GM19043 (cell line): ENCODE measurements around the gene ARHGAP5.

ENCODE experiments used
- ATAC-seq: cut with Tn5 transposase; IDR thresholded peaks from one replicate; pipeline ENCODE4 v1.9.1; 2021; ENCODE audit warnings: low read depth; ENCODE audit not compliant: unreplicated experiment

Gene ARHGAP5, protein sequence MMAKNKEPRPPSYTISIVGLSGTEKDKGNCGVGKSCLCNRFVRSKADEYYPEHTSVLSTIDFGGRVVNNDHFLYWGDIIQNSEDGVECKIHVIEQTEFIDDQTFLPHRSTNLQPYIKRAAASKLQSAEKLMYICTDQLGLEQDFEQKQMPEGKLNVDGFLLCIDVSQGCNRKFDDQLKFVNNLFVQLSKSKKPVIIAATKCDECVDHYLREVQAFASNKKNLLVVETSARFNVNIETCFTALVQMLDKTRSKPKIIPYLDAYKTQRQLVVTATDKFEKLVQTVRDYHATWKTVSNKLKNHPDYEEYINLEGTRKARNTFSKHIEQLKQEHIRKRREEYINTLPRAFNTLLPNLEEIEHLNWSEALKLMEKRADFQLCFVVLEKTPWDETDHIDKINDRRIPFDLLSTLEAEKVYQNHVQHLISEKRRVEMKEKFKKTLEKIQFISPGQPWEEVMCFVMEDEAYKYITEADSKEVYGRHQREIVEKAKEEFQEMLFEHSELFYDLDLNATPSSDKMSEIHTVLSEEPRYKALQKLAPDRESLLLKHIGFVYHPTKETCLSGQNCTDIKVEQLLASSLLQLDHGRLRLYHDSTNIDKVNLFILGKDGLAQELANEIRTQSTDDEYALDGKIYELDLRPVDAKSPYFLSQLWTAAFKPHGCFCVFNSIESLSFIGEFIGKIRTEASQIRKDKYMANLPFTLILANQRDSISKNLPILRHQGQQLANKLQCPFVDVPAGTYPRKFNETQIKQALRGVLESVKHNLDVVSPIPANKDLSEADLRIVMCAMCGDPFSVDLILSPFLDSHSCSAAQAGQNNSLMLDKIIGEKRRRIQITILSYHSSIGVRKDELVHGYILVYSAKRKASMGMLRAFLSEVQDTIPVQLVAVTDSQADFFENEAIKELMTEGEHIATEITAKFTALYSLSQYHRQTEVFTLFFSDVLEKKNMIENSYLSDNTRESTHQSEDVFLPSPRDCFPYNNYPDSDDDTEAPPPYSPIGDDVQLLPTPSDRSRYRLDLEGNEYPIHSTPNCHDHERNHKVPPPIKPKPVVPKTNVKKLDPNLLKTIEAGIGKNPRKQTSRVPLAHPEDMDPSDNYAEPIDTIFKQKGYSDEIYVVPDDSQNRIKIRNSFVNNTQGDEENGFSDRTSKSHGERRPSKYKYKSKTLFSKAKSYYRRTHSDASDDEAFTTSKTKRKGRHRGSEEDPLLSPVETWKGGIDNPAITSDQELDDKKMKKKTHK (N-terminal part only)

DNA sequence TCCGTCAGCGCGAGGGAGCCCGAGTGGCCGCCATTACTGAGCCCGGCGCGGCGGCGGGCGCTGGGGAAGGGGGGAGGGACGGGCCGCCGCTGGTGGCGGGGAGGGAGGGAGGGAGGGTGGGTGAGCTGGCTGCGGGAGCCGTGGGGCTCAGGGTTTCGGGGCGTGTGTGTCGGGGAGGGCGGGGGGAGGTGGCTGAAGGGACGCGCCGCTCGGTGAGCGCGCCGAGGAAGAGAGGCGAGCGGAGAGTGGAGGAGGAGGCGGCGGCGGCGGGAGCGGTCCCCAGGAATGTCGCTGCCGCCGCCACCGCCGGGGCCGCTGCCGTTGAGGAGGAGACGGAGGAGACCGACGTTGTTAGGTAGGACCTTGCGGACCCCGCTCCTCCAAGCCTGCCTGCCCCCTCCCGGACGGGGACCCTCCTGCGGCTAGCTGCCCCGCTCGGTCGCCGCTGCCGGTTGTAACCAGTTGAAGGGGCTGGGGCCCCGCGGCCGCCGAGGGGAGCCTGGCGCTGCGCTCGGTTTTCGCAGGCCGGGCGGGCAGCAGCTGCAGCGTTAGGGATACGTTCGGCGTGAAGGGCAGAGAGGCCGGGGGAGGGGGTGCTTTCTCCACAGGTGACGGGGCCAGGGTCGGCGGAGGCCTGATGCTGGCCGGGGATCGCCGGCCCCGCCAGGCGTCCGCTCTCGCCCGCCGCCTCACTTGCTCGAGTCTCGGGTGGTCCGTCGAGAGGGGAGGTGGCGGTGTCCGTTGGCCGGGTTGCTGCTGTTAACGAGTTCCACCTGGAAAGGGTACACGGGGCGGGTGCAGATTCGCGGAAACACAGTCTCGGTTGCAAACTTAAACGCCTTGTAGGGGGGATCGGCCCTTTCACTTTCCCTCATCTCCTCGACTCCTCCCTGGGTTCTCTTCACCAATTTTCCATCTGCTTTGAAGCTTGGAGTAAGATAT lies at the start of gene ARHGAP5:
ARHGAP5 (plus strand) TSS at position 224 of the 942 bp plus-strand sequence. CDS start 13,366 bp downstream, outside the sequence.
- ATAC-seq, result peak; percentile 29

DNA sequence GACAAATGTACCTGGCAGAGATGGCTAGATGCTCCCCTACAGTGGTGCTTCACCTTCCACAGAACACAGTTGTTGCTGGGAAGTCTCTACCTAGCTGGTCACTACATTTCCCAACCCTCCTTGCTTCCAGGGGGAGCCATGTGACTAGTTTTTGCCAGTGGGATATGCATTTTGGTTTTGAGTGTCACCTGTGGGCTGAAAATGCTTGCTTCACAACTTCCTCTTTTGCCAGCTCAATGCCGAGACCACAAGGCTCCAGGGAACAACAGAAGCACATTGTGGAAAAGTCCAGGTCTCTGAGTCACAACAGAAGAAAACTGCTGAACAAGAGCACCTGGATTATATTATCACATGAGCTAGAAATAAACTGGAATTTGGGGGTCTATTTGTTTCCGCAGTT lies 48.5 kb upstream of the ARHGAP5 start:
- ATAC-seq, result no peak

DNA sequence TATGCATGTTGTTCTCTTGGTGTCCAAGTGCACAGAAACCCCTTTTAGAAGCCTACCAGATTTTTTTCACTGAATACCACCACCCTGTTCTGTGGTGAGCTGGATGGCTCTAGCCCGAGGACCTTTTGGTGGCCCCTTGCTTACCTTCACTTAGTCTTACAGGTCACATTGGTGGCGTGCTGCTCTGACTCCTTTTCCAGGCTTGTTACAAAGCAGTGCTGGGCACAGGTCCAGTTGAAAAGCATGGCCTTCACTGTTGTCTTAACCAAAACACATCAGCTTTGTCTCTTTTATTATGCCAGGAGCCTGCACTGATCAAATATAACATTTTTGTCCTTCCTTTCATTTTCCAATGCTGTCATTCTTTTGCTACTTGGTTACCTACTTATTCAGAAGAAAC lies 43.6 kb upstream of the ARHGAP5 start:
- ATAC-seq, result no peak

DNA sequence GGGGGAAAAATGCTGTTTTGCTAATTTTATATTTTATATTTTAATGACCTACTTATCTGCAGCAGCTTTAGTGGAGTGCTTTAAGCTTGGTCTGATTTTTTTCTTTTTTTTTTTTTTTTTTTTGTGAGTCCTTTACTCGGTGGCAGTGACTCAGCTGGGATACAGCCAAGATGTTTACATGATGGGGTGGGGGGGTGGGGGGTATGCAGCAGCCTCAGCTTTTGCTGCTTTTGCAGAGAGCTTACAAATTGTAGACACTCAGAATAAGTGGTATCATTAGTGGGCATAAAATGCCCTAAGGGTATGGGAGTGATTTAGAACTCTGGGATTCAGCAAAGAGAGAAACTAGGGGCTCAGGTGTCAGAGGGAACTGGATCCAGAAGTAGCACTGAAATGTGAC lies 38.2 kb upstream of the ARHGAP5 start:
- ATAC-seq, result no peak

DNA sequence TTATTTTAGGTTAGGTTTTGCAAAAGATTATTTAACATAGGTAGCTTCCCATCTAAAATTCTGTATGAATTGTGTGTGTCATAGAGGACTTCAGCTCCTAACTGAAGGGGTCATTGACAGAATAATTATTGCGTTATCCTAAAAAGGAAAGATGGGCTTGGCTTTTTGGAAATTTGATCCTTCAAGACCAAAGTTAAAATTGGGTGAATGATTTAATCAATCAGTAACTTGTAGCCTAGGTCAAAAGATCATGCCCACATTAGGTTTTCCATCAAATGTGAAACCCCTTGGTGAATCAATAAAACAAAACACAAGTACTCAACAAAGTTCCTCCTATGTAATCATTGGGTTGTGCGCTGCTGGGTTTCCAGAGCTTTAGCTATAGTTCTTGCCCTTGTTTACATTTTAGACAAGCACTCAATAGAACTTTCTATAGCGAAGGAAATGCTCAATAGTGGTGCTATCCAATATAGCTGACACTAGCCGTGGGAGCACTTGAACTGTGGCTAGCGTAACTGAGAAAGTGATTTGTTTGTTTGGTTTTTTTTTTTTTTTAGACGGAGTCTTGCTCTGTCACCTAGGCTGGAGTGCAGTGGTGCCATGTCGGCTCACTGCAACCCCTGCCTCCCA lies 37.6 kb upstream of the ARHGAP5 start:
- no peak for ATAC-seq

DNA sequence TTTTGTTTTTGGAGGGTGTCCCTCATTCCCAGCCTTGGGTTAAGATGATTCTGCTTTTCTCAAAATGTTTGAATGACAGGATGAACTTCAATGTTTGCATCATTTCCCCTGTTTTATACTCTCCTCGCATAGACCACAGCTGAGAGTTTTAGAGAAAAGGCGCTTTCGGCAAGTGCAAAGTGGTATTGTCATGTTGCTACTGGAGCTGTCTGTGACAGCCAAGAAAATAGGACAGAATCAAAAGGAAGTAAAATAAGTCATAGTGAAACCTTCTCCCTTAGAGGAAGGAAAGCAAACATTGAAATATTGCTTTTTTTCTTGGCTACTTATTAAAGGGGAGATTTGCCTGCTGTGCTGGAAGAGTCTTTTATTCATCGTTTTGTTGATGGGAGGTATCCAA lies 33.5 kb upstream of the ARHGAP5 start:
- no peak for ATAC-seq

DNA sequence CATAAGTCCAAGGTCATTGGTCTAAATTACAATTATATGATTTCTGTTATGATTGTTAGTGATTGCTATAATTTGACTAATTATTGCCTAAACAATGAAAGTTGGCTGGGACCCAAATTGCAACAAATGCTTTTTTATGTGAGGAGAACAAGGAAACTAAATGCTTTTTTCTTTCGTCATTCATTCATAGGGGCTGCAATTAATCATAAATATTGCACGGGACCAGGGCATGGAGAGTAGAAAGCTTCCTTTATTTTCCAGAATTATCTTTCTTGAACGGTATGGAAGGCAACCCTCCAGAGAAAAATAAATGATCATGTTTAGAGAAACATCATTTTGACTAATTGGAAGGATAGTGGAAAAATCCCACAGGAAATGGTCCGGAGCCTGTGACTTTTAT lies 32.6 kb upstream of the ARHGAP5 start:
- no peak for ATAC-seq

DNA sequence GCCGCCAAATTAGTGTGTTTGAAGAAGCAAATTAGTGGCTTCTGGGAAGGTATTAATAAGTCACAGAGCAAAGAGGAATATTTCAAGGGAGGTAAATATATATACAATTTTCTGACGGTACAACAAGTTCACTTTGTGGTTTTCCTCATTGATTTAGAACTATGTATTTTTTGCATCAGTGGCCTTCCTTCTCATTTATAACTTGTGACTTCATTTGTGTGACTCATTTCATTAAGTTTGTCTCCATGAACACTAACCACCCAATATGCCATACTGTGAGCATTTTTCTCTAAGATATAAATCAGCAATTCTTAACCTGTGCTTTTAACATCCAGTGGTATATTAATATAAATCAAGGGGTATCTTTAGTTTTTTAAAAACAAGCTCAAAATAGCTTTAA lies 29.3 kb upstream of the ARHGAP5 start:
- no peak for ATAC-seq

DNA sequence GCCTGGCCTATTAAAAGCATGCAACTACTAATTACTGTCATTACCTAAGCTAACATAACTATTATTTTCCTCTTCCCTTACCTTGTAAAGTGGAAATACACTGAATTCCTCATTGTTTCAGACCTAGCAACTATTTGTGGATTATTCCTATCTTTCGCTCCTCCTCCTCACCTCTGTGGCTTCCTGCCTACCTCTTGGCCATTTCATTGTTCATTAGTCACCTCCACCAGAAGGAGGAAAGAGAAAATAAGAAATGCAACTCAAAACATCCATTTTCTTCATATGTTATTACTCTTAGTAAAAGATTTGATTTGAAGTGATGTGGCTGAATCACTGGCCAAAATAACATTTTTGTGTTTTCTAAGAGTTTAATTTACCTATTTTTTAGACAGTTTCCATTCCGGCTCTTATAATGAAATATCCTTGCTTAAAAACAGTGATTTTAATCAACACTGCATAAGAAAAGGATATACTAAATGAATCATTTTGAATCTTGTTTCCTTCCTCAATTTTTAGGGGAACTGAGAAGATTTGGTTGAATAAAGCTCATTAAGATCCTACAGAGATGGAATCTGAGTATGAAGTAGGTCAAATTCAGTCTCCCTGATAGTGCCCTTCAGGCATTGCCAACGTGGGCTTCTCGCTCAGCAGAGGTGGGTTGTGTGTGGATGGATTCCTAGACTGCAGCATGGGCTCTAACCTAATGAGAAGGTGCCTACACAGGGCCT lies 27.6 kb upstream of the ARHGAP5 start:
- no peak for ATAC-seq

DNA sequence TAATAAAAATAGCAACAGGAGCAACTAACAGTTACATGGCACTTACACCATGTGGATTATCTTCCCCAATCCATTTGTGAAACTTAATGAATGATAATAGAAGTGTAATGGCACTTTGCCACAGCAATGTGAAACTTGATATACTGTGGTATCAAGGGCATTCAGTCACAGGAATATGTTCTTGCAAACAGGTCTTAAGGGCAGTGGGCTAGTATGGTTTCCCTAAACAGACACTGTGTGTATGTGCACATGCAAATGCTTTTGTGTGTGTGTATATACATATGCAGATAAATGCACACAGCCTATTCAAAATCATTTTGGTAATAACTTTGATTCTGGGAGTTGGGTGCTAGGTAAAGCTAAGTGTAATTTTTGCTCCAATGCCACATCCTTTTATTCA lies 26.2 kb upstream of the ARHGAP5 start:
- no peak for ATAC-seq

DNA sequence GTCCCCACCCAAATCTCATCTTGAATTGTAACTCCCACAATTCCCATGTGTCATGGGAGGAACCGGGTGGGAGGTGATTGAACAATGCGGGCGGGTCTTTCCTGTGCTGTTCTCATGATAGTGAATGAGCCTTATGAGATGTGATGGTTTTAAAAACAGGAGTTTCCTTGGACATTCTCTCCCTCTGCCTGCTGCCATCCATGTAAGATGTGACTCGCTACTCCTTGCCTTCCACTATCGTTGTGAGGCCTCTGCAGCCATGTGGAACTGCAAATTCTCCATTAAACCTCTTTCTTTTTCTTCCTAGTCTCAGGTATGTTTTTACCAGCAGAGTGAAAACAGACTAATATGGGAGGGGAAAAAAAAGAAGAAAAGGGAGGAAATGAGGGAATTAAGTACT lies 22.6 kb upstream of the ARHGAP5 start:
- ATAC-seq, result no peak

DNA sequence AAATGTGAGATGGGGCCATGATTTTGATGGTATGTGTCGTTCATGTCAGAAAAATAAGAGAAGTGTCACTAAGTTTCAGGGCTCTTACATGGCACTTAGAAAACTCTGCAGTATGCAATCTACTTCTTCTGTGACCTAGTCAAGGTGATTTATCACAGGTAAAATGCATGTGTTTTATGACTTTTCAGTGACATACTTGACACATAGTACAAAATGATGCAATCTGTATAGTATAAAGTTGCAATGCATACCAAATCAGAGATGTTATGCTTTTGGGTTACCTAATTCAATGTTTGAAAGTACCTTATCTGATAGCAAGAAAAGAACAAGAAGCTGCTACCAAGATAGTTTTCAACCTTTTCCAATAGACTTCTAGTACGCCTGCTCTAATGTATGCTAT lies 21.9 kb upstream of the ARHGAP5 start:
- no peak for ATAC-seq

DNA sequence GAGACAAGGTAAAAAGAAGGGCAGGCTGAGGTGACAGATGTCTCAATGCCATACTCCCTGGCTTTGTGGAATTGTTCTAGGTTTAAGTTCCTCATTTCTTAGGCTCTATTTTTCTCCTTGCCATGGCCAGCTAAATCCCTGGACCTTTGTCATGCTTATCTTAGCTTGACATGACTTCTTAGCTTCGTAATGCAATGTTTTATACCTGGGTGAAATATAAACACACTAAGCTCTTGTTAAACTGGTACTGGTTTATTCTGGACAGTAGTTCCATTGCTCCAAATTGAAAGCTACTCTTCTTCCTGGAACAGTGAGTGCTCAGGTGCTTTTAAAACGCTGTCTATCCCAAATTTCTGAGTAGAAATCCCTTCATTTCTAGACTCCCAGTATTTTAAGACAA lies 17.4 kb upstream of the ARHGAP5 start:
- ATAC-seq, result no peak

DNA sequence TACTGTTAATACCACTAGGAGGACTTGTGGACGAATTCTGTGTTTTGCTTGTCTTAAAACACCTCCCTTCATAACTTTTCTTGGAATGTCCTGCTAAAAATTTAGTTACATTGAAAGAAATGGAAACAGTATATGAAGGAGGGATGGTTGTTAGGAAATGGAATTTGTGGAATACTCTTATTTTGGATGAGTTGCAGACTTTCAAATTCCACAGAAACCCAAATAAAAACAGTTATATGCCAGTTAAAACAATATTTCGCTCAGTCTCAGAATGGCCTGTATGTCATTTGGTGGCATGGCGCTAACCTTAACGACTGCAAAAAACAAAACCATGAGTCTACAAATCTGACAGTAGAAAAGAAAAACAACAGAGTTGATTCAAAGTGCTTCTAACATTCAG lies 12.2 kb upstream of the ARHGAP5 start:
- ATAC-seq, result no peak

DNA sequence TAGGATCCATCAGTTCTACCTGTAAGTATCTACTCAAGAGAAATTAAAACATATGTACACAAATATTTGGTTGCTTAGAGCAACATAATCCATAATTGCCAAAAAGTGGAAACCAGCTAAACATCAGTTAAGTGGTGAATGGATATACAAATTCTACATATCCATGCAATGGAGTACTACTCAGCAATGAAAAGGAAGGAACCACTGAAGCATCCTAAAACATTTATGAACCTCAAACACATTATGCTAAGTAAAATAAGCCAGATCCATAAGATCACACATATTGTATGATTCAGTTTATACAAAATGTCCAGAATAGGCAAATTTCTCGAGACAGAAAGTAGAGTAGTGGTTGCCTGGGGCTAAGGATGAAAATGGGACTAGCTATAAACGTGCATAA lies 8.4 kb upstream of the ARHGAP5 start:
- no peak for ATAC-seq

DNA sequence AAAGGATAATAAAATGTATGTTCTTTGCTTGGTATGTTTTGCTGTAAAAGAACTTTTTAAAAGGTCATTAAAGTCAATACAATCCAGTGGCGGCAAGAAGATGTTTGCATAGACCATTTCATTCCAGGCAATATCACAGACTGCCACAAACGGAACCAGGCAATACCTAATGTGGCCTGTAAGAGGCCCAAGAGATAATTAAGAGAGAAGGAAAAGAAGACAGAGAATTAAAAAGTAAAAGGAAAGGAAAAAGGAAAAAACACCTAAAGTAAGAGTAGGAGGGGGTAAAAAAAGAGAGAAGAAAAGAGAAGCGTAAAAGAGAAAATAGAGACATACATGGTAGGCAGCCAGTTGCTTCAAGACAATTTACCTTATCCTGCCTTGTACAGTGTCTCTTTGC lies 6.8 kb upstream of the ARHGAP5 start:
- ATAC-seq, result no peak

DNA sequence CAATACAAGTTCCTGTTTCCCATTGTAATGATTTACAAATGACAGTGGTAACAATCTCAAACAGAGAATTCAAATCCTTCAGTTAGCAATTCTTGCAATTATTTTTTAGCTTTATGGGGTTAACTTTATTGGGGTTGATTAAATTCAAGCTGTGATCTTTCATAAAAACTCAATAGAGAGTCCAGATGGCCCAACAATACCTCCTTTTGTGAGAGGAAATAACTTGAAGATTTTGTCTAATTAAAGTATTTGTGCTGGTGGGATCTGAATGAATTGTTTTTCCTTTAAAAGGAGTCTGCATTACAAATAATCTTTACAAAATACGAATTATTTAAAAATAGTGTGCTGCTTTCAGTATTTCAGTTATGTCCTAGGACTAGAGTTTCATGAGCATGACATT lies 4.4 kb upstream of the ARHGAP5 start:
- ATAC-seq, result no peak

DNA sequence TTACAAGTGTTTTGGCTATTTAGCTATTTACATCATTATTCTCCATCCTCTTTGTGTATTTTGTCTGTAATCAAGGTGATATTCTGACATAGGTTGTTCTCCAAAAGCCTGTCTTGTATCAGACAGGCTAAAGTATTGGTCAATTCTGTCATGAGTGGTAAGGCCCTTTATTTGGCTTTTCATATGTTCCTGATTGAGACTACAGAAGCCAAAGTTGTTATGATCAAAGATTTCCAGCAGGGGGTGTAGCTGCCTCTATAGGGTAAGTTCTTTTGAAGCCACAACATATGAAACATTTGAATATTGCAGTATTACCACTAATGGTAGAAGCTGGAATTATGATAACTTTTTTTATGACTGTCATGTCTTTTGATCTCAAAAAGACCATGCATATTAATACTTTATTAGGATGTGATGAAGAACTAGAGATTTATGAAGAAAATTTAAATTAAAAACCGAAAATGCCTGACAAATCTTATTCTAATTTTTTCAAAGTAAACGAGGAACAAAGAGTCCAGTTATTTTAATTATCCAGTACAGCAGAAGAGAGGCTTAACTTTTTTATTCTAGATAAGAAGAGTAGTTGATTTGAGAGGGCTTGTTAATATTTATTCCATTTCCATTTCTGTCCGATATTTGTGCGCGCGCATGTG lies 3.4 kb upstream of the ARHGAP5 start:
- ATAC-seq, result no peak
